Fibroblast of lung (primary cell): ENCODE measurements around the gene PAGE2B.

Experiments
- CTCF ChIP-seq, 2 donors: IDR thresholded peaks in 1 of 2; conservative IDR thresholded peaks in 1 of 2; 1 replicate in 1 of 2; 2 replicates in 1 of 2; pipeline ENCODE4 v1.5.1; 2011 to 2012; ENCODE audit warnings: low read length in 2 of 2, control low read depth in 1 of 2, inconsistent platforms in 1 of 2, low read depth in 1 of 2, mild to moderate bottlenecking in 1 of 2
- EZH2 ChIP-seq: IDR thresholded peaks from 2 replicates; pipeline ENCODE4 v1.5.1; 2012; ENCODE audit warnings: low read length, control low read depth, mild to moderate bottlenecking; ENCODE audit errors: missing control alignments

- TF ChIP-seq CTCF (conservative IDR thresholded peaks at IDR 0.05 in 1 of 2, IDR thresholded peaks at IDR 0.05 in 1 of 2; ENCODE audit: low read depth in 1 of 2, low read length in 2 of 2) (no peak), EZH2 (no peak)
Measured at GRCh38 chrX:55118574-55118973, 43.7 kb downstream of the PAGE2B start.
